Sigmoid colon (tissue), 4 donors: ENCODE measurements around the gene CTTNBP2NL.

Experiments used
- EP300 ChIP-seq, 4 donors: sonication (generic); formaldehyde crosslinking; IDR thresholded peaks; one replicate each; pipeline ENCODE4 v1.6.1; 2017; ENCODE audit warnings: antibody characterized with exemption in 4 of 4
- POLR2A ChIP-seq, 2 donors: fragments of 450-650 bp; IDR thresholded peaks; one replicate each; pipeline ENCODE4 v1.6.1; 2016; ENCODE audit warnings: antibody characterized with exemption in 2 of 2, mild to moderate bottlenecking in 2 of 2, moderate library complexity in 2 of 2
- POLR2AphosphoS5 ChIP-seq, 4 donors: sonication (generic); formaldehyde crosslinking; IDR thresholded peaks; one replicate each; pipeline ENCODE4 v1.6.1; 2017; ENCODE audit warnings: antibody characterized with exemption in 4 of 4
- TF ChIP-seq, protein P1 (sequence below), 4 experiments: fragments of 450-650 bp in 3 of 4; fragments of 200-600 bp in 1 of 4; IDR thresholded peaks; one replicate each; pipeline ENCODE4 v1.5.1; 2016 to 2019; ENCODE audit warnings: antibody characterized with exemption in 4 of 4, mild to moderate bottlenecking in 3 of 4, moderate library complexity in 2 of 4

GRCh38 chr1:112449630-112449983 is 53.6 kb downstream of the CTTNBP2NL start:
- TF ChIP-seq, protein P1, sequence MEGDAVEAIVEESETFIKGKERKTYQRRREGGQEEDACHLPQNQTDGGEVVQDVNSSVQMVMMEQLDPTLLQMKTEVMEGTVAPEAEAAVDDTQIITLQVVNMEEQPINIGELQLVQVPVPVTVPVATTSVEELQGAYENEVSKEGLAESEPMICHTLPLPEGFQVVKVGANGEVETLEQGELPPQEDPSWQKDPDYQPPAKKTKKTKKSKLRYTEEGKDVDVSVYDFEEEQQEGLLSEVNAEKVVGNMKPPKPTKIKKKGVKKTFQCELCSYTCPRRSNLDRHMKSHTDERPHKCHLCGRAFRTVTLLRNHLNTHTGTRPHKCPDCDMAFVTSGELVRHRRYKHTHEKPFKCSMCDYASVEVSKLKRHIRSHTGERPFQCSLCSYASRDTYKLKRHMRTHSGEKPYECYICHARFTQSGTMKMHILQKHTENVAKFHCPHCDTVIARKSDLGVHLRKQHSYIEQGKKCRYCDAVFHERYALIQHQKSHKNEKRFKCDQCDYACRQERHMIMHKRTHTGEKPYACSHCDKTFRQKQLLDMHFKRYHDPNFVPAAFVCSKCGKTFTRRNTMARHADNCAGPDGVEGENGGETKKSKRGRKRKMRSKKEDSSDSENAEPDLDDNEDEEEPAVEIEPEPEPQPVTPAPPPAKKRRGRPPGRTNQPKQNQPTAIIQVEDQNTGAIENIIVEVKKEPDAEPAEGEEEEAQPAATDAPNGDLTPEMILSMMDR (IDR thresholded peaks at IDR 0.05) = no peak
- TF ChIP-seq POLR2AphosphoS5 (IDR thresholded peaks at IDR 0.05) (no peak), POLR2A (IDR thresholded peaks at IDR 0.05) (no peak), EP300 (IDR thresholded peaks at IDR 0.05) (no peak)
